ENCODE data around the gene TRIM23.
"Not testable (repeated sequence)": the region's sequence is repeated elsewhere in the genome, so short reads cannot be mapped to it uniquely, and the experiment has no call there.

Gene TRIM23

DNA sequence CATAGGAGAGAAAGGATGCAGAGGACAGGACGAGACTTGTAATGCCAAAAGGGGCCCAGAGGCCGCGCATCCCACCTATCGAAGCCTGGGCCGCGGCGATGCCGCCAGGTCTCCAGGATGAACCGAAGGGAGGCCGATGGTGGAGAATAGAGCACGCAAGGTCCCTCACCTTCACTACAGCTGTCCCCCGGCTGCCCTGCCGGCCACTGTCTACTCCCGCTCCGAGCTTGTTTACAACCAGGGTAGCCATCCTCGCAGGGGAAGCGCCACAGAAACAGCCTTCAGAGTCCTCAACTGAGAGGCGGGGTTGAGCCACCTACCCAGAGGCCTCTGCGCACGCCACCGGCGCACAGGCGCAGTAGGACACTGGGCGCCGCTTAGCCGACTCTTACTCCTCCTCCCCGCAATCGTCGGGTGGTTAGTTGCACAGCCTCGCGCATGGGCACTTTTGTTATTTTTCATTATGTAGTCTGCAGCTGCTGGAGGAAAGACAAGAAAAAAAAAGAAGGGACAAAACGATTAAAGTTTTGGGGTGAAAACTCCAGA, at the start of gene TRIM23:
Gene TRIM23, minus strand, starts transcription at position 309 of the 546 bp plus-strand sequence. Its CDS starts 59 bp downstream, at position 250.
- DNase-seq (peak; percentile 87), ATAC-seq (peak; percentile 99)
- H3K36me3 Mint-ChIP-seq (ENCODE audit: low read depth), result peaks cover 16% of the 10 kb centered on the region
- peak within 1 kb of the TSS; percentile 99 for H3K4me3 Mint-ChIP-seq
- H3K27ac Mint-ChIP-seq, result peak within 1 kb of the TSS; percentile 99
- no peaks in the 10 kb centered on the region for H3K27me3 Mint-ChIP-seq
- H3K9me3 Mint-ChIP-seq, result no peaks in the 10 kb centered on the region
- peaks cover 48% of the 10 kb centered on the region for H3K4me1 Mint-ChIP-seq

GRCh38 chr5:65672796-65673195, 48.7 kb upstream of the TRIM23 start:
- no peaks in the 10 kb centered on the region for H3K9me3 Mint-ChIP-seq
- H3K36me3 Mint-ChIP-seq (ENCODE audit: low read depth), result peaks cover 26% of the 10 kb centered on the region
- DNase-seq (no peak), ATAC-seq (no peak)
- H3K4me3 Mint-ChIP-seq, result no peak overlapping the region
- peaks cover 26% of the 10 kb centered on the region for H3K4me1 Mint-ChIP-seq
- H3K27ac Mint-ChIP-seq, result no peak overlapping the region
- no peaks in the 10 kb centered on the region for H3K27me3 Mint-ChIP-seq

GRCh38 chr5:65668696-65669095, 44.6 kb upstream of the TRIM23 start:
- no peaks in the 10 kb centered on the region for H3K9me3 Mint-ChIP-seq
- H3K36me3 Mint-ChIP-seq (ENCODE audit: low read depth), result peaks cover 4% of the 10 kb centered on the region
- DNase-seq (no peak), ATAC-seq (no peak)
- no peak overlapping the region for H3K4me3 Mint-ChIP-seq
- no peaks in the 10 kb centered on the region for H3K27me3 Mint-ChIP-seq
- H3K27ac Mint-ChIP-seq, result no peak overlapping the region
- H3K4me1 Mint-ChIP-seq, result no peaks in the 10 kb centered on the region

DNA sequence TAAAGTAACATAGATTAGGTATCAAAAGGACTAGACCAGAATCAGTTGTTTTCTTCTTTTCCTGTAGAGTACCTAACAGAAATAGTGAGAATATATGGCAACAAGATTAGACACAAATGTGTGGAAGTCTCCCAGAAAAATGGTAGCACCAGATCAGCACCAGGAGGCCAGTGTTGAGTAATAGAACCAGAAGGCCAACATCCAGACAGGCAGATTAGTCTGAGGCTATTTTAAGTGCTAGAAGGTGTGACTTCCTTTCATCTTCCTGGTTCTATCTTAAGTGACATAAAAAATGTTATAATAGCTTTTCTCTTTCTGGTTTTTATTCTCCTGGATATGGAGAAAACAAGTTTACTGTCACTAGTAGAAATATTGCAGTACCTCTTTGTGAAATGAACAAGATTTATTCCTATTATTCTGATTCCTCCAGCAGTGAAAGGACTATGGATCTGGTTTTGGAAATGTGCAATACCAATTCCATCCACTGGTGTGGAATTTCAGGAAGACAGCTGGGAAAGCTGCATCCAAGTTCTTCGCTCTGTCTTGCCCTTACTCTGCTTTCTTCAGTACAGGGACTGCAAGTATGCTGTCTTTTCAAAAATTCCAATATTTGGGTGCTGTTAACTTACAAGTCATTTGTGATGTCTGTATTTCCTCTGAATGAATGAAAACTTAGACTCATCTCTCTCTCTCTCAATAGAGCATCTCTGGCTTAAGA, 39.8 kb upstream of the TRIM23 start:
- H3K36me3 Mint-ChIP-seq (ENCODE audit: low read depth), result peaks cover 13% of the 10 kb centered on the region
- H3K4me1 Mint-ChIP-seq, result no peaks in the 10 kb centered on the region
- DNase-seq (no peak), ATAC-seq (no peak)
- H3K4me3 Mint-ChIP-seq, result no peak overlapping the region
- H3K27me3 Mint-ChIP-seq, result no peaks in the 10 kb centered on the region
- peak overlapping the region; percentile 39 for H3K27ac Mint-ChIP-seq
- no peaks in the 10 kb centered on the region for H3K9me3 Mint-ChIP-seq

GRCh38 chr5:65654713-65655112, 30.6 kb upstream of the TRIM23 start:
- no peak overlapping the region for H3K27ac Mint-ChIP-seq
- H3K9me3 Mint-ChIP-seq, result no peaks in the 10 kb centered on the region
- H3K4me1 Mint-ChIP-seq, result no peaks in the 10 kb centered on the region
- no peaks in the 10 kb centered on the region for H3K27me3 Mint-ChIP-seq
- ATAC-seq, result no peak
- H3K36me3 Mint-ChIP-seq (ENCODE audit: low read depth), result peaks cover 14% of the 10 kb centered on the region
- H3K4me3 Mint-ChIP-seq, result no peak overlapping the region
- no peak for DNase-seq

GRCh38 chr5:65651144-65651543, 27.0 kb upstream of the TRIM23 start:
- H3K4me3 Mint-ChIP-seq, result no peak overlapping the region
- no peaks in the 10 kb centered on the region for H3K27me3 Mint-ChIP-seq
- H3K27ac Mint-ChIP-seq, result no peak overlapping the region
- ATAC-seq (no peak), DNase-seq (no peak)
- no peaks in the 10 kb centered on the region for H3K4me1 Mint-ChIP-seq
- peaks cover 9% of the 10 kb centered on the region for H3K36me3 Mint-ChIP-seq (ENCODE audit: low read depth)
- no peaks in the 10 kb centered on the region for H3K9me3 Mint-ChIP-seq

DNA sequence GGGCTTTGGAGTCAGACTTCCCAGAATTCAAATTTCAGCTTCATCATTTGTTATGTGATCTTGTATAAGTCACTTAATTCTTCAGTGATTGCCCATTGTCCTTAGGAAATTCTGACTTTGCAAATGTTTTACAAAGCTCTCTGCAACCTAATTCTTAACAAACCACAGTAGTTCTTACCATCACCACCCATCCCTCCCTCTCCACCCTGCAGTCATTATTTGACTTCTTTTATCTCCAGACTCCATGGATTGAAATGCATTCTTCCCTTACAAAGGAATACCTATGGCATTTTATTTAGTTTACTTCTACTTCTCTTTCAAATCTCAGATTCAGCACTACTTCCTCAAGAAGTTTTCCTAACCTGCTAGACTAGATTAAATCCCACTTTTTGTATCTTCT, 23.8 kb upstream of the TRIM23 start:
- H3K27ac Mint-ChIP-seq, result no peak overlapping the region
- no peaks in the 10 kb centered on the region for H3K9me3 Mint-ChIP-seq
- no peaks in the 10 kb centered on the region for H3K27me3 Mint-ChIP-seq
- H3K4me3 Mint-ChIP-seq, result no peak overlapping the region
- DNase-seq (no peak), ATAC-seq (no peak)
- H3K4me1 Mint-ChIP-seq, result no peaks in the 10 kb centered on the region
- peaks cover 10% of the 10 kb centered on the region for H3K36me3 Mint-ChIP-seq (ENCODE audit: low read depth)

GRCh38 chr5:65646938-65647337, 22.8 kb upstream of the TRIM23 start:
- Mint-ChIP-seq H3K4me3 (no peak overlapping the region), H3K27ac (no peak overlapping the region)

GRCh38 chr5:65640240-65640639, 16.1 kb upstream of the TRIM23 start:
- DNase-seq (no peak), ATAC-seq (no peak)
- no peaks in the 10 kb centered on the region for H3K27me3 Mint-ChIP-seq
- H3K27ac Mint-ChIP-seq, result no peak overlapping the region
- H3K4me3 Mint-ChIP-seq, result no peak overlapping the region
- peaks cover 5% of the 10 kb centered on the region for H3K9me3 Mint-ChIP-seq
- H3K4me1 Mint-ChIP-seq, result no peaks in the 10 kb centered on the region
- peaks cover 24% of the 10 kb centered on the region for H3K36me3 Mint-ChIP-seq (ENCODE audit: low read depth)

More at GRCh38 chr5:65646938-65647337, 22.8 kb upstream of the TRIM23 start:
- DNase-seq (no peak), ATAC-seq (no peak)
- Mint-ChIP-seq H3K4me1 (no peaks in the 10 kb centered on the region), H3K36me3 (ENCODE audit: low read depth) (peaks cover 10% of the 10 kb centered on the region), H3K27me3 (no peaks in the 10 kb centered on the region), H3K9me3 (no peaks in the 10 kb centered on the region)

GRCh38 chr5:65630981-65631380, 6.8 kb upstream of the TRIM23 start:
- Mint-ChIP-seq H3K27me3 (no peaks in the 10 kb centered on the region), H3K4me3 (no peak overlapping the region)
- ATAC-seq, result no peak

DNA sequence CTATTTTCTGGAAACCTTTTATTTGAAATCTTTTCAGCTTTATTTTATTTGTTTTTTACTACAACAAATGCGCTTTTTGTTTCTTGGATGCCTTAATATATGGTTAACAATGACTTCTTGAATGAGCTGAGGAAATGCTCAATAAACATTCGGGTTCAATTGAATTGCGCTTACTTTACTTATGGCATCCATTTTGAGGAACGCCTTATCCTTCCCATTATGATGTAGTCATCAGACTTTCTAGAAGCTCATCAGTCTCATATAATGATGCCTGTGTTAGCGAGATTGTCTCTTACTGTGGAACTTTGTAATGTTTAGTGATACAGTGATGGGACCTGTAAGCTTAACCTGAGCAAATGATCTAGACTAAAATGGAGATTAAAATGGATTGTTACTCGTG, 1.6 kb upstream of the TRIM23 start:
- peak overlapping the region; percentile 99 for H3K4me3 Mint-ChIP-seq
- no peak for ATAC-seq
- no peaks in the 10 kb centered on the region for H3K27me3 Mint-ChIP-seq
- peaks cover 24% of the 10 kb centered on the region for H3K36me3 Mint-ChIP-seq (ENCODE audit: low read depth)
- no peak for DNase-seq
- peak overlapping the region; percentile 99 for H3K27ac Mint-ChIP-seq
- peaks cover 48% of the 10 kb centered on the region for H3K4me1 Mint-ChIP-seq
- no peaks in the 10 kb centered on the region for H3K9me3 Mint-ChIP-seq

More at GRCh38 chr5:65630981-65631380, 6.8 kb upstream of the TRIM23 start:
- DNase-seq, result no peak
- Mint-ChIP-seq H3K27ac (no peak overlapping the region), H3K4me1 (peaks cover 20% of the 10 kb centered on the region), H3K36me3 (ENCODE audit: low read depth) (peaks cover 15% of the 10 kb centered on the region), H3K9me3 (no peaks in the 10 kb centered on the region)

GRCh38 chr5:65624571-65625555, 730 bp upstream of the TRIM23 start, which contains the start of the genes SHLD3 and TRAPPC13:
Gene SHLD3, plus strand, starts transcription at chr5:65625027. Its CDS starts 4,561 bp downstream, at chr5:65629588.
Gene TRAPPC13, plus strand, starts transcription at chr5:65625027. Its CDS starts 34 bp downstream, at chr5:65625061.
- Mint-ChIP-seq H3K4me1 (peaks cover 47% of the 10 kb centered on the region), H3K9me3 (no peaks in the 10 kb centered on the region), H3K36me3 (ENCODE audit: low read depth) (peaks cover 22% of the 10 kb centered on the region), H3K4me3 (peak within 1 kb of the TSS; percentile 99), H3K27ac (peak within 1 kb of the TSS; percentile 99), H3K27me3 (no peaks in the 10 kb centered on the region)
- ATAC-seq, result peak; percentile 80
- DNase-seq, result peak; percentile 73

GRCh38 chr5:65623482-65623881, 651 bp downstream of the TRIM23 start:
- Mint-ChIP-seq H3K9me3 (no peaks in the 10 kb centered on the region), H3K4me3 (peak overlapping the region; percentile 99), H3K36me3 (ENCODE audit: low read depth) (peaks cover 16% of the 10 kb centered on the region), H3K27me3 (no peaks in the 10 kb centered on the region), H3K4me1 (peaks cover 50% of the 10 kb centered on the region), H3K27ac (peak overlapping the region; percentile 99)
- DNase-seq, result no peak
- ATAC-seq, result no peak

DNA sequence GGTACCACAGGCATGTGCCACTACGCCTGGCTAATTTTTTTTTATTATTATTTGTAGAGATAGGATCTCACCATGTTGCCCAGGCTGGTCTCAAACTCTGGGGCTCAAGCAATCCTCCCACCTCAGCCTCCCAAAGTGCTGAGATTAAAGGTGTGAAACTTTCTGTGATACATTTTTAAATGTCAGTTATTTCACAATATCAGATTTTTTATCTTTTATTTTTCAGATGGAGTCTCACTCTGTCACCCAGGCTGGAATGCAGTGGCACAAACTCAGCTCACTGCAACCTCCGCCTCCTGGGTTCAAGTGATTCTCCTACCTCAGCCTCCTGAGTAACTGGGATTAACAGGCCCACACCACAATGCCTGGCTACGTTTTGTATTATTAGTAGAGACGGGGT, 2.2 kb downstream of the TRIM23 start:
- not testable (repeated sequence) for H3K27ac Mint-ChIP-seq, H3K27me3 Mint-ChIP-seq, ATAC-seq, DNase-seq, H3K9me3 Mint-ChIP-seq
- Mint-ChIP-seq H3K4me3 (peak overlapping the region; percentile 99), H3K4me1 (peaks cover 40% of the 10 kb centered on the region), H3K36me3 (ENCODE audit: low read depth) (peaks cover 10% of the 10 kb centered on the region)

Measured in activated naive CD8-positive, alpha-beta T cell treated with anti-CD3 and anti-CD28 coated beads, Interleukin-2, amount 50 U/mL, for 24 hours (primary cell).